ENCODE data around the gene SYNE1.
"Not testable (repeated sequence)": the region's sequence is repeated elsewhere in the genome, so short reads cannot be mapped to it uniquely, and the experiment has no call there.

SYNE1 gene

DNA sequence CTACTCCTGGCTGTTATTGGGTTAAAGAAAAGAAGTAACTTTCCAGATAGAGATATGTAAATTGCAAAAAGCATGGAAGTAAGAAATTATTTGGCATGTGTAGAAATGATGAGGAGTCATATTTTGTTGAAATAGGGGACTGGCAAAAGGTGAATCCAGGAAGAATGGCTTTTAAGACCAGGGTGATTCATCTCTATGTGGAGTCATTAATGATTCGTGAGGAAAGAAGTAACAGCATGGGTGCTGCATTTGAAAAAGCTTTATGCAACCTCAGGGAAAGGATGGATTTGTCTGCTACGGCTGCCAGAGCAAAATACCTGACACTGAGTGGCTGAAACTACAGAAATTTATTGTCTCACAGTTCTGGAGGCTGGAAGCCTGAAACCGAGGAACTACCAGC lies 14.8 kb upstream of the SYNE1 start:
- Histone ChIP-seq H2AFZ (no peak overlapping the region), H3K4me1 (no peaks in the 10 kb centered on the region), H3K27ac (no peak overlapping the region), H3K9me3 (ENCODE audit: control insufficient read depth, low read length) (no peaks in the 10 kb centered on the region), H3K36me3 (ENCODE audit: control insufficient read depth, insufficient read depth, low read length) (no peaks in the 10 kb centered on the region), H3K9ac (no peak overlapping the region), H3K79me2 (no peaks in the 10 kb centered on the region), H3K27me3 (ENCODE audit: control insufficient read depth, insufficient read depth, low read length) (no peaks in the 10 kb centered on the region), H3K4me2 (ENCODE audit: low read length) (no peak overlapping the region), H3K4me3 (ENCODE audit: low read depth, low read length) (no peak overlapping the region)
- TF ChIP-seq, protein P1, sequence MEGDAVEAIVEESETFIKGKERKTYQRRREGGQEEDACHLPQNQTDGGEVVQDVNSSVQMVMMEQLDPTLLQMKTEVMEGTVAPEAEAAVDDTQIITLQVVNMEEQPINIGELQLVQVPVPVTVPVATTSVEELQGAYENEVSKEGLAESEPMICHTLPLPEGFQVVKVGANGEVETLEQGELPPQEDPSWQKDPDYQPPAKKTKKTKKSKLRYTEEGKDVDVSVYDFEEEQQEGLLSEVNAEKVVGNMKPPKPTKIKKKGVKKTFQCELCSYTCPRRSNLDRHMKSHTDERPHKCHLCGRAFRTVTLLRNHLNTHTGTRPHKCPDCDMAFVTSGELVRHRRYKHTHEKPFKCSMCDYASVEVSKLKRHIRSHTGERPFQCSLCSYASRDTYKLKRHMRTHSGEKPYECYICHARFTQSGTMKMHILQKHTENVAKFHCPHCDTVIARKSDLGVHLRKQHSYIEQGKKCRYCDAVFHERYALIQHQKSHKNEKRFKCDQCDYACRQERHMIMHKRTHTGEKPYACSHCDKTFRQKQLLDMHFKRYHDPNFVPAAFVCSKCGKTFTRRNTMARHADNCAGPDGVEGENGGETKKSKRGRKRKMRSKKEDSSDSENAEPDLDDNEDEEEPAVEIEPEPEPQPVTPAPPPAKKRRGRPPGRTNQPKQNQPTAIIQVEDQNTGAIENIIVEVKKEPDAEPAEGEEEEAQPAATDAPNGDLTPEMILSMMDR (IDR thresholded peaks at IDR 0.05) = no peak

DNA sequence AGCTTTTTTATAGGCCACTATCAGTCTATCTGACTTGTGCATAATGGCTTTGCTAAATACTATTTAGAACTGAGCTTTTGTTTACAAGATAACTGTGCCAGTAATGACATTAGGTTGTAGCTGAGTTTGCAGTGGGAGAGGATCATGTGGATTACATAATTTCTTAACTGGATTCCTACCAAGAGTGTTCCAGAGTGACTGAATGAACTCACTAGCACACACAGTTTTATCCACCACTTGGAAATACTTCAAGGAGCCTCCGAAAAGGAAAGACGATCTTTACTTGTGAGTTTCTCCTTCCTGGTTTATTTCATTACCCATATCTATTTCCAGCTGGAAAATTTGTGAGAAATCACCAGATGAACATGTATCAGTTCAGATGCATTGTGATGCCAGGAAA lies 10.9 kb upstream of the SYNE1 start:
- Histone ChIP-seq H3K27ac (no peak overlapping the region), H2AFZ (no peak overlapping the region), H3K36me3 (ENCODE audit: control insufficient read depth, insufficient read depth, low read length) (no peaks in the 10 kb centered on the region), H3K4me3 (ENCODE audit: low read depth, low read length) (no peak overlapping the region), H3K4me2 (ENCODE audit: low read length) (no peak overlapping the region), H3K79me2 (no peaks in the 10 kb centered on the region), H3K9me3 (ENCODE audit: control insufficient read depth, low read length) (no peaks in the 10 kb centered on the region), H3K9ac (no peak overlapping the region), H3K4me1 (no peaks in the 10 kb centered on the region), H3K27me3 (ENCODE audit: control insufficient read depth, insufficient read depth, low read length) (no peaks in the 10 kb centered on the region)
- TF ChIP-seq, protein P1 (IDR thresholded peaks at IDR 0.05) = no peak

DNA sequence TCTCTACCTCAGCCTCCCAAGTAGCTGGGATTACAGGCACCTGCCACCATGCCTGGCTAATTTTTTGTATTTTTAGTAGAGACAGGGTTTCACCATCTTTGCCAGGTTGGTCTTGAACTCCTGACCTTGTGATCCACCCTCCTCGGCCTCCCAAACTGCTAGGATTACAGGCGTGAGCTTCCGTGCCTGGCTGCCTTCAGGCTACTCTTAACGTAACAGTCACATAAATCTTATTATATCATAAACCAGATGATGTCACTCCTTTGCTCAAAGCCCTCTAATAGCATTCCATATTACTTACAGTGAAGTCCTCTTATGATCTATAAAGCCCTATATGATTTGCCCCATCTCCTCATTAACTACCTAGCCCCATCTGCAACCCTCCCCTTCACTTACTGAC lies 9.6 kb upstream of the SYNE1 start:
- not testable (repeated sequence) for H3K36me3 ChIP-seq (ENCODE audit: control insufficient read depth, insufficient read depth, low read length); H3K27ac ChIP-seq; H3K4me1 ChIP-seq; H3K9ac ChIP-seq; H3K4me3 ChIP-seq (ENCODE audit: low read depth, low read length); H3K4me2 ChIP-seq (ENCODE audit: low read length); H3K79me2 ChIP-seq; H3K9me3 ChIP-seq (ENCODE audit: control insufficient read depth, low read length); H3K27me3 ChIP-seq (ENCODE audit: control insufficient read depth, insufficient read depth, low read length); H2AFZ ChIP-seq

DNA sequence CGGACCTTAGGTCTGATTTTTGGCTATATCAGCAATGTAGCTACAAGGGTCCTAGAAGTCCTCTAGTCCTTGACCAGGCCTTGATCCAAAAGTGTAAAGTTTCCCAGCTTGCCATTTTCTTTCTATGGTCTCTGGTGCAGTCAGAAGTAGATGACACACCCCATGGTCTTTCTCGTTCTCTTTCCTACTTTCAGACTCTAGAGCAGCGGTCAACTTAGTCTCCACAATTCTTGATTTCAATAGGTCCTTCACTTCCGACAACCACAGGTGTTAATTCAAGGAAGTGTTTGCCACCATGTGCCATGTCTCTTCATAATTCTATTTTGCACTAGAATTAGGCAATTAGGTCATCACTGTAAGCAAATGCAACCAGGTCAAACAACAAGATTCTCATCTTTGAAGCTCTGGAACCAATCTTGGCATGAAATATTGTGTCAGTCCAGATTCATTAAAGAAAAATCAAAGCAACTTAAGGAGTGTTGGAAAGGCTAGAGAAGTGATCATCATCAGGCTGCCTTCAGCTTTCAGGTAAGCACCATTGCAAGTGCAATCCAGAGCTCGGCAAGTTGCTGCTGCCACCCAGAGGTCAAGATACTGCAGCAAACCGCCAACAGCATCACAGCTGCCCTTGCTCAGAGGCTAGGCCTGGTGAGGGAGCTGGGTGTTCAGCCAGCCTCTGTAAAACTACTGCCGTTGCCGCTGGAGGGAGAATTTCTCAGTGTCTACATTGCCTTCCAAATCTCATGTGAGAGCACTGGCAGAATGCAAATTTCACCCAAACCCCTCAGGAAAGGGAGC lies 5.6 kb upstream of the SYNE1 start:
- Histone ChIP-seq H3K9me3 (ENCODE audit: control insufficient read depth, low read length) (no peaks in the 10 kb centered on the region), H3K36me3 (ENCODE audit: control insufficient read depth, insufficient read depth, low read length) (no peaks in the 10 kb centered on the region), H3K9ac (no peak overlapping the region), H3K79me2 (no peaks in the 10 kb centered on the region), H3K27me3 (ENCODE audit: control insufficient read depth, insufficient read depth, low read length) (no peaks in the 10 kb centered on the region), H3K4me2 (ENCODE audit: low read length) (no peak overlapping the region), H3K27ac (no peak overlapping the region), H3K4me1 (no peaks in the 10 kb centered on the region), H2AFZ (peak overlapping the region; percentile 57), H3K4me3 (ENCODE audit: low read depth, low read length) (no peak overlapping the region)
- TF ChIP-seq, protein P1 (IDR thresholded peaks at IDR 0.05) = peak; percentile 70

GRCh38 chr6:152636609-152637295 lies 410 bp downstream of the SYNE1 start:
- Histone ChIP-seq H3K4me2 (ENCODE audit: low read length) (peak overlapping the region; percentile 67), H3K36me3 (ENCODE audit: control insufficient read depth, insufficient read depth, low read length) (no peaks in the 10 kb centered on the region), H2AFZ (peak overlapping the region; percentile 55), H3K4me3 (ENCODE audit: low read depth, low read length) (peak overlapping the region; percentile 49), H3K9ac (no peak overlapping the region), H3K79me2 (no peaks in the 10 kb centered on the region), H3K4me1 (no peaks in the 10 kb centered on the region), H3K27me3 (ENCODE audit: control insufficient read depth, insufficient read depth, low read length) (no peaks in the 10 kb centered on the region), H3K27ac (peak overlapping the region; percentile 11), H3K9me3 (ENCODE audit: control insufficient read depth, low read length) (no peaks in the 10 kb centered on the region)
- TF ChIP-seq, protein P1 (IDR thresholded peaks at IDR 0.05) = no peak
